Middle frontal gyrus (tissue), 1 donor: ENCODE measurements around the gene MSLN.
"Not testable (repeated sequence)": the region's sequence is repeated elsewhere in the genome, so short reads cannot be mapped to it uniquely, and the experiment has no call there.

Source experiments
- DNase-seq: peaks from one replicate; pipeline ENCODE4 v3.0.0-alpha.2; 2015; ENCODE audit warnings: low spot score; ENCODE audit errors: extremely low spot score

The MSLN gene

GRCh38 chr16:760545-761343 lies at the start of gene MSLN:
MSLN (plus strand) TSS chr16:760734; CDS start chr16:762681, 1,947 bp downstream.
- no peak for DNase-seq

GRCh38 chr16:711084-711483 lies 49.5 kb upstream of the MSLN start:
- DNase-seq: no peak

GRCh38 chr16:711548-712320 lies 48.8 kb upstream of the MSLN start:
- DNase-seq: no peak

GRCh38 chr16:712740-713250 lies 47.7 kb upstream of the MSLN start:
- DNase-seq: not testable (repeated sequence)

GRCh38 chr16:714079-714478 lies 46.5 kb upstream of the MSLN start:
- no peak for DNase-seq

GRCh38 chr16:714558-715476 lies 45.7 kb upstream of the MSLN start, which contains the start of gene METRN:
METRN (plus strand) TSS chr16:715118; CDS start chr16:715290, 172 bp downstream.
- peak; percentile 80 for DNase-seq

- no peak for DNase-seq
Measured at GRCh38 chr16:715477-716199, 44.9 kb upstream of the MSLN start.

- peak; percentile 66 for DNase-seq
Measured at GRCh38 chr16:716200-716568, 44.4 kb upstream of the MSLN start.

- DNase-seq: no peak
Measured at GRCh38 chr16:716768-717325, 43.7 kb upstream of the MSLN start.

GRCh38 chr16:717450-718245 lies 42.9 kb upstream of the MSLN start:
- no peak for DNase-seq

- no peak for DNase-seq
Measured at GRCh38 chr16:718389-718788, 42.1 kb upstream of the MSLN start.

GRCh38 chr16:718922-719321 lies 41.6 kb upstream of the MSLN start:
- DNase-seq: no peak

GRCh38 chr16:719815-720446 lies 40.6 kb upstream of the MSLN start:
- no peak for DNase-seq

GRCh38 chr16:720447-720989 lies 40.0 kb upstream of the MSLN start:
- no peak for DNase-seq

GRCh38 chr16:720990-721764 lies 39.4 kb upstream of the MSLN start, which contains the start of gene ANTKMT:
ANTKMT (plus strand) TSS chr16:721146; CDS start chr16:721275, 129 bp downstream.
- peak; percentile 79 for DNase-seq

- DNase-seq: no peak
Measured at GRCh38 chr16:721765-722540, 38.6 kb upstream of the MSLN start.
